Stomach (tissue), 9 donors: Measurements from ENCODE around the gene PLD5. TPM values are rescaled to one million over a fixed set of nuclear protein-coding genes. Genes with fewer than 3 reads are reported as not detected.
A peak's percentile ranks its signal among the peaks of the same experiment; 100 is the strongest.

Experiments
- DNase-seq, 2 donors: peaks; one replicate each; pipeline versions ENCODE4 v3.0.0 to v3.0.0-alpha.2; 2013 to 2019
- H3K27ac ChIP-seq, 5 donors: fragments of 200-600 bp in 4 of 5; sonication (generic) in 4 of 5; one replicate each; pipeline ENCODE4 v1.5.1; 2013 to 2019; ENCODE audit warnings: mild to moderate bottlenecking in 1 of 5, moderate library complexity in 1 of 5
- H3K27me3 ChIP-seq, 3 donors: fragments of 200-600 bp; sonication (generic); one replicate each; pipeline ENCODE4 v1.5.1; 2017 to 2019; ENCODE audit warnings: mixed run types in 1 of 3
- H3K36me3 ChIP-seq, 4 donors: fragments of 200-600 bp; sonication (generic); 1 replicate in 3 of 4; 2 replicates in 1 of 4; pipeline ENCODE4 v1.5.1; 2016 to 2019
- H3K4me1 ChIP-seq, 4 donors: fragments of 200-600 bp; sonication (generic); one replicate each; pipeline ENCODE4 v1.5.1; 2016 to 2019
- H3K4me3 ChIP-seq, 4 donors: fragments of 200-600 bp; sonication (generic) in 3 of 4; one replicate each; pipeline ENCODE4 v1.5.1; 2016 to 2019; ENCODE audit warnings: mild to moderate bottlenecking in 1 of 4
- H3K9me3 ChIP-seq, 4 donors: fragments of 200-600 bp; sonication (generic); one replicate each; pipeline ENCODE4 v1.5.1; 2016 to 2019
- CTCF ChIP-seq, 7 experiments: fragments of 450-650 bp in 4 of 7; fragments of 200-600 bp in 3 of 7; sonication (generic) in 3 of 7; IDR thresholded peaks; one replicate each; pipeline ENCODE4 v1.5.1; 2016 to 2019; ENCODE audit warnings: antibody characterized with exemption in 7 of 7, control low read depth in 2 of 7, mild to moderate bottlenecking in 1 of 7
- EP300 ChIP-seq: sonication (generic); formaldehyde crosslinking; IDR thresholded peaks from one replicate; pipeline ENCODE4 v1.6.1; 2017; ENCODE audit warnings: antibody characterized with exemption
- POLR2A ChIP-seq, 4 donors: fragments of 450-650 bp; IDR thresholded peaks; one replicate each; pipeline ENCODE4 v1.6.1; 2016; ENCODE audit warnings: antibody characterized with exemption in 4 of 4, control low read depth in 2 of 4, mild to moderate bottlenecking in 1 of 4, moderate library complexity in 1 of 4
- POLR2AphosphoS5 ChIP-seq, 3 donors: sonication (generic); formaldehyde crosslinking; IDR thresholded peaks; one replicate each; pipeline ENCODE4 v1.6.1; 2016; ENCODE audit warnings: antibody characterized with exemption in 3 of 3
- WGBS, 5 donors: extraction: QIAGEN DNeasy Blood & Tissue Kit in 3 of 5; methylation state at CpG; one replicate each; pipeline versions ENCODE4 v1.1.5 to v1.1.7; 2013 to 2018; 5-methylcytosine and 5-hydroxymethylcytosine counted together
- intact Hi-C: fragments of 100-400 bp; cut with DNase I; formaldehyde crosslinking; loops from one replicate; pipeline ENCODE4 v1.15.1; 2023; ENCODE audit warnings: low total_unique reads
- polyA plus RNA-seq, 3 donors: library from polyadenylated mRNA; stranded (reverse); fragments of 200-250 nt; gene quantifications; one replicate each; pipeline ENCODE4 v1.2.3, GENCODE V29; 2013
- total RNA-seq, 5 donors: library from RNA; depleted of rRNA; stranded (reverse); fragments of >200 nt; gene quantifications; one replicate each; pipeline versions ENCODE4 v1.1.0 to v1.2.3, GENCODE V29; 2014 to 2016
- donor health status: healthy with polysubstance abuse.
- donor health status: Bipolar disorder and iron deficiency.
- donor health status: healthy.

The PLD5 gene
- total and polyA plus RNA-seq, 8 donors, result under 0.01 to 0.72 (median 0.23) TPM; not detected in 4

- Histone ChIP-seq H3K4me1 (no peaks in the 10 kb centered on the region), H3K27me3 (peaks cover 0 to 6% (median 0%) of the 10 kb centered on the region in 3 donors), H3K36me3 (no peaks in the 10 kb centered on the region), H3K4me3 (no peak overlapping the region), H3K27ac (no peak overlapping the region), H3K9me3 (no peaks in the 10 kb centered on the region)
- no peak for DNase-seq
- TF ChIP-seq CTCF (IDR thresholded peaks at IDR 0.05) (no peak), POLR2AphosphoS5 (IDR thresholded peaks at IDR 0.05) (no peak), EP300 (no peak), POLR2A (IDR thresholded peaks at IDR 0.05) (no peak)
- intact Hi-C loops, result no loop called here
- 77 to 93% (median 86%) methylated on average over 1 of the region's 1 CpG for WGBS, 5 donors
Measured at GRCh38 chr1:242534753-242535152, 10.3 kb upstream of the PLD5 start.

GRCh38 chr1:242530761-242531160, 6.3 kb upstream of the PLD5 start:
- H3K4me1 ChIP-seq, result no peaks in the 10 kb centered on the region
- intact Hi-C loops, result no loop called here
- H3K4me3 ChIP-seq, result no peak overlapping the region
- DNase-seq, result no peak
- H3K27me3 ChIP-seq, result peaks cover 0 to 30% (median 7%) of the 10 kb centered on the region in 3 donors
- no peak overlapping the region for H3K27ac ChIP-seq
- TF ChIP-seq POLR2A (IDR thresholded peaks at IDR 0.05) (no peak), POLR2AphosphoS5 (IDR thresholded peaks at IDR 0.05) (no peak), CTCF (IDR thresholded peaks at IDR 0.05) (no peak), EP300 (no peak)
- 44 to 65% (median 62%) methylated on average over 1 of the region's 1 CpG for WGBS, 5 donors
- H3K36me3 ChIP-seq, result no peaks in the 10 kb centered on the region
- H3K9me3 ChIP-seq, result no peaks in the 10 kb centered on the region

- Histone ChIP-seq H3K27ac (no peak overlapping the region), H3K4me1 (peaks cover 6 to 25% (median 18%) of the 10 kb centered on the region in 4 donors), H3K27me3 (peaks cover 5 to 71% (median 35%) of the 10 kb centered on the region in 3 donors), H3K9me3 (no peaks in the 10 kb centered on the region), H3K36me3 (no peaks in the 10 kb centered on the region), H3K4me3 (no peak overlapping the region)
- TF ChIP-seq POLR2AphosphoS5 (IDR thresholded peaks at IDR 0.05) (no peak), EP300 (no peak)
- intact Hi-C loops, result no loop called here
- 61 to 72% (median 65%) methylated on average over 2 of the region's 2 CpGs for WGBS, 5 donors
- DNase-seq, result no peak
Measured at GRCh38 chr1:242525769-242526168, 1.3 kb upstream of the PLD5 start.

GRCh38 chr1:242525360-242525722, 844 bp upstream of the PLD5 start:
- Histone ChIP-seq H3K4me3 (peak overlapping the region; percentile 36 to 51 (median 44)), H3K27me3 (peaks cover 5 to 75% (median 35%) of the 10 kb centered on the region in 3 donors), H3K9me3 (no peaks in the 10 kb centered on the region), H3K36me3 (no peaks in the 10 kb centered on the region), H3K27ac (no peak overlapping the region), H3K4me1 (peaks cover 6 to 25% (median 18%) of the 10 kb centered on the region in 4 donors)
- WGBS, 5 donors, result 7 to 11% (median 9%) methylated on average over 10 of the region's 10 CpGs
- no peak for TF ChIP-seq EP300
- no peak for TF ChIP-seq CTCF (IDR thresholded peaks at IDR 0.05)
- TF ChIP-seq POLR2AphosphoS5 (IDR thresholded peaks at IDR 0.05), result no peak
- TF ChIP-seq POLR2A (IDR thresholded peaks at IDR 0.05), result no peak
- intact Hi-C loops, result no loop called here
- no peak for DNase-seq

- intact Hi-C loops, result no loop called here
- Histone ChIP-seq H3K27me3 (peaks cover 5 to 64% (median 35%) of the 10 kb centered on the region in 3 donors), H3K4me3 (peak overlapping the region; percentile 36 to 51 (median 44)), H3K9me3 (no peaks in the 10 kb centered on the region), H3K27ac (no peak overlapping the region), H3K36me3 (no peaks in the 10 kb centered on the region), H3K4me1 (peaks cover 6 to 25% (median 18%) of the 10 kb centered on the region in 4 donors)
- DNase-seq, result peak in 1 of 2 donors; percentile 79
- TF ChIP-seq POLR2AphosphoS5 (IDR thresholded peaks at IDR 0.05) (no peak), CTCF (IDR thresholded peaks at IDR 0.05) (no peak), POLR2A (IDR thresholded peaks at IDR 0.05) (no peak), EP300 (no peak)
- WGBS, 5 donors, result 1 to 5% (median 2%) methylated on average over 32 to 82 of the region's 85 CpGs
Measured at GRCh38 chr1:242523719-242524570, 552 bp downstream of the PLD5 start.
